Measurements from ENCODE around the gene TASL.

DNA sequence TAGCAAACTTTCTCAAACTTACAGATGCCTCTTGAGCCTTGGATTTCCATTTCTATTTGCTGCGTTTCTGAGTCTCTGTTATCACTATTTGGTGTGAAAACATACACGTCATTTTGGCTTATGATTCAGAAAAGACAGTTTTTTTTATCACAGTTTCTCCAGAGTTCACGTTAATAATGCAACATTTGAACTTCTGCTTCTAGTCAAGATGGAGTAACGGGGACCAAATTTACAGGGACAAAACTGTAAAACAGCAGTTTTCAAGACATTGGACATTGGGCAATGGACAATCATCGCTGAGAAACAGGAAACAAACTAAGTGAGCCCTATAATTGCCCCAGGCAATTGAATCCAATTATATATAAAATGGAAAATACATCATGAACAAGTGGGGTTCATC, 36.2 kb upstream of the TASL start:
- TF ChIP-seq, protein P1, sequence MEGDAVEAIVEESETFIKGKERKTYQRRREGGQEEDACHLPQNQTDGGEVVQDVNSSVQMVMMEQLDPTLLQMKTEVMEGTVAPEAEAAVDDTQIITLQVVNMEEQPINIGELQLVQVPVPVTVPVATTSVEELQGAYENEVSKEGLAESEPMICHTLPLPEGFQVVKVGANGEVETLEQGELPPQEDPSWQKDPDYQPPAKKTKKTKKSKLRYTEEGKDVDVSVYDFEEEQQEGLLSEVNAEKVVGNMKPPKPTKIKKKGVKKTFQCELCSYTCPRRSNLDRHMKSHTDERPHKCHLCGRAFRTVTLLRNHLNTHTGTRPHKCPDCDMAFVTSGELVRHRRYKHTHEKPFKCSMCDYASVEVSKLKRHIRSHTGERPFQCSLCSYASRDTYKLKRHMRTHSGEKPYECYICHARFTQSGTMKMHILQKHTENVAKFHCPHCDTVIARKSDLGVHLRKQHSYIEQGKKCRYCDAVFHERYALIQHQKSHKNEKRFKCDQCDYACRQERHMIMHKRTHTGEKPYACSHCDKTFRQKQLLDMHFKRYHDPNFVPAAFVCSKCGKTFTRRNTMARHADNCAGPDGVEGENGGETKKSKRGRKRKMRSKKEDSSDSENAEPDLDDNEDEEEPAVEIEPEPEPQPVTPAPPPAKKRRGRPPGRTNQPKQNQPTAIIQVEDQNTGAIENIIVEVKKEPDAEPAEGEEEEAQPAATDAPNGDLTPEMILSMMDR (IDR thresholded peaks at IDR 0.05) = no peak
- TF ChIP-seq EP300 (IDR thresholded peaks at IDR 0.05; ENCODE audit: low read depth) (no peak), POLR2AphosphoS5 (IDR thresholded peaks at IDR 0.05) (no peak), POLR2A (IDR thresholded peaks at IDR 0.05) (no peak)

Data from transverse colon (tissue), 4 donors.